ENCODE results near the gene CDK6. TPM values are rescaled to one million over a fixed set of nuclear protein-coding genes. Genes with fewer than 3 reads are reported as not detected.
A peak's percentile ranks its signal among the peaks of the same experiment; 100 is the strongest.

CDK6 gene
- 302 and 310 TPM in 2 replicates for total RNA-seq (2013; cell fraction: nucleolus; rRNA removed)
- 93.1 and 103 TPM in 2 replicates for total RNA-seq (2014; rRNA removed)
- 75.8 and 82.5 TPM in 2 replicates for total RNA-seq (2014; rRNA removed; fragmentation: Illumina TruSeq; extraction: Trizol)
- 110 and 118 TPM in 2 replicates for total RNA-seq (2021)
- polyA plus RNA-seq (2011; ENCODE audit: low read depth), result 7.2 TPM
- 42.9 and 51.2 TPM in 2 replicates for polyA plus RNA-seq (2011; rRNA removed)
- 35.1 and 36.3 TPM in 2 replicates for polyA plus RNA-seq (2011; cell fraction: cytosol; rRNA removed)
- polyA plus RNA-seq (2011; cell fraction: nucleus; rRNA removed), result 48.6 and 53.0 TPM in 2 replicates
- polyA plus RNA-seq (2012), result 11.0 and 14.3 TPM in 2 replicates
- polyA plus RNA-seq (2014; fragmentation: Illumina TruSeq; extraction: Trizol), result 47.3 and 58.1 TPM in 2 replicates
- 10 to 100 TPM in 1 of 2 experiments, 1 to 10 TPM in 1; 8.0 to 16.8 TPM for polyA plus RNA-seq (2014; fragmentation: Nextera tagmentation; extraction: Ambion mirVana)
- polyA plus RNA-seq (2014; rRNA removed), result 30.1 and 30.7 TPM in 2 replicates
- polyA plus RNA-seq (2016; fragmentation: Nextera tagmentation; extraction: Ambion mirVana), result 10 to 100 TPM; 44.3 to 53.4 TPM
- polyA minus RNA-seq (2011; rRNA and poly(A)+ RNA removed), result 113 and 159 TPM in 2 replicates
- polyA minus RNA-seq (2011; cell fraction: cytosol; rRNA and poly(A)+ RNA removed), result 72.0 and 108 TPM in 2 replicates
- polyA minus RNA-seq (2011; cell fraction: nucleus; rRNA and poly(A)+ RNA removed), result 94.3 and 203 TPM in 2 replicates
- Bru-seq, nascent RNA, result percentile 92 among the genes with signal in this experiment
- BruChase-seq, experiment 1, labeled RNA remaining after a 6-hour chase, result percentile 83 among the genes with signal in this experiment
- percentile 85 among the genes with signal in this experiment for BruChase-seq, experiment 2, labeled RNA remaining after a 2-hour chase
- long read RNA-seq, experiment 1, full-length matches to known transcripts, result 2 of 11 reads
- long read RNA-seq, experiment 1, partial matches to known transcripts, result 2 of 11 reads
- long read RNA-seq, experiment 1, other reads (novel, unspliced or antisense), result 7 of 11 reads
- long read RNA-seq, experiment 2, partial matches to known transcripts, result 1 of 52 reads
- long read RNA-seq, experiment 2, other reads (novel, unspliced or antisense), result 51 of 52 reads

GRCh38 chr7:92836489-92836999 is at the start of gene CDK6:
TSS of gene CDK6 (minus strand) at chr7:92836573. CDS start at chr7:92833323, 3,250 bp downstream.
- Histone ChIP-seq H3K27me3 (replicated peaks in 1 of 2; ENCODE audit: control insufficient read depth in 2 of 2, insufficient read depth in 2 of 2, low read length in 1 of 2) (no peaks in the 10 kb centered on the region), H3K27ac (ENCODE audit: control insufficient read depth, insufficient read depth) (peak within 1 kb of the TSS; percentile 91), H3K4me3 (peak within 1 kb of the TSS; percentile 85), H3K4me2 (ENCODE audit: control insufficient read depth, insufficient read depth) (peak within 1 kb of the TSS; percentile 87), H3K9ac (ENCODE audit: control insufficient read depth, insufficient read depth, low read length) (peak within 1 kb of the TSS; percentile 83), H3K4me1 (ENCODE audit: control insufficient read depth, insufficient read depth, low read length) (no peaks in the 10 kb centered on the region), H3K79me2 (ENCODE audit: control insufficient read depth, insufficient read depth, low read length) (peaks cover 44% of the 10 kb centered on the region), H3K36me3 (ENCODE audit: control insufficient read depth in 2 of 2, insufficient read depth in 2 of 2, low read length in 1 of 2) (no peaks in the 10 kb centered on the region; a peak in 1 of 4 replicates), H3K9me3 (replicated peaks; ENCODE audit: control insufficient read depth, insufficient read depth, low read length) (no peaks in the 10 kb centered on the region), H2AFZ (ENCODE audit: control insufficient read depth, low read depth, low read length) (peak within 1 kb of the TSS; percentile 80), H4K20me1 (ENCODE audit: control insufficient read depth, insufficient read depth) (no peaks in the 10 kb centered on the region)
- ChIA-PET RAD21 (ENCODE audit: unreplicated experiment) (interaction anchor here (0.6 to 8.3 kb wide), 23 partner anchors 13 to 308 kb away, joined by 3 to 78 read pairs (median 3); partner anchors contain the start of genes PEX1 and RBM48), SMC1A (ENCODE audit: uncharacterized antibody, unreplicated experiment) (interaction anchor here (0.8 to 3.3 kb wide), 10 partner anchors 12 to 330 kb away, joined by 3 to 21 read pairs (median 4); no protein-coding TSS in a partner anchor), CTCF (interaction anchor here (0.7 to 2.2 kb wide), 7 partner anchors 9 to 389 kb away, joined by 3 to 10 read pairs (median 4); partner anchors contain the start of gene GATAD1), POLR2A (interaction anchor here (0.6 to 2.8 kb wide), 10 partner anchors 8 to 591 kb away, joined by 3 to 9 read pairs (median 4); partner anchors contain the start of genes ANKIB1 and KRIT1)
- WGBS (ENCODE audit: insufficient coverage, insufficient replicate concordance, low lambda C conversion rate, missing lambda C conversion rate), result under 1% methylated on average over 24 of the region's 54 CpGs
- intact Hi-C loops (cut with micrococcal nuclease; ENCODE audit: unreplicated experiment) (loop anchor here (2.0 kb wide), 2 partner anchors 14 to 68 kb away; no protein-coding TSS in a partner anchor), in situ Hi-C loops (cut with MboI) (loop anchor here (10.0 kb wide), 1 partner anchor 218 kb away; no protein-coding TSS in a partner anchor)
- ATAC-seq (peak; percentile 54), FAIRE-seq (no peak), DNase-seq (ENCODE audit: low read depth, low spot score) (no peak)
- BruUV-seq (replicated peaks), result no TSS peak
- TF ChIP-seq ZNF592 (IDR thresholded peaks at IDR 0.05) (no peak), RAD21 (IDR thresholded peaks at IDR 0.05; ENCODE audit: insufficient read depth, low read depth, low read length) (0 out of 2 replicates have a peak, but pooled peaks have one; percentile 10), ZNF217 (IDR thresholded peaks at IDR 0.05) (0 out of 2 replicates have a peak, but pooled peaks have one; percentile 21), POLR2AphosphoS2 (IDR thresholded peaks at IDR 0.05; ENCODE audit: low read depth, low read length) (0 out of 2 replicates have a peak, but pooled peaks have one; percentile 17), CHD2 (IDR thresholded peaks at IDR 0.05; ENCODE audit: borderline replicate concordance, low read depth, low read length) (peak; percentile 62; the same call in 1 of the 2 replicates), NKRF (conservative IDR thresholded peaks at IDR 0.05) (peak; percentile 59), E2F8 (IDR thresholded peaks at IDR 0.05; ENCODE audit: low read depth, partially characterized antibody) (no peak), TAF1 (IDR thresholded peaks at IDR 0.05; ENCODE audit: borderline replicate concordance, low read depth, low read length) (peak; percentile 32; the same call in 1 of the 2 replicates)

Data from GM12878 (cell line).